NB4 (cell line): ENCODE measurements around the gene RBBP5.

ENCODE experiments used
- DNase-seq: peaks from one replicate; pipeline ENCODE4 v3.0.0; 2010; ENCODE audit warnings: low read depth
- H3K4me3 ChIP-seq: one replicate; pipeline ENCODE4 v1.5.1; 2011; ENCODE audit warnings: mild to moderate bottlenecking, low read depth, low read length, moderate library complexity
- CTCF ChIP-seq: IDR thresholded peaks from one replicate; pipeline ENCODE4 v1.5.1; 2012; ENCODE audit warnings: low read depth, low read length
- MAX ChIP-seq: IDR thresholded peaks from 2 replicates; pipeline ENCODE4 v1.6.1; 2011; ENCODE audit warnings: low read depth, low read length
- MYC ChIP-seq: IDR thresholded peaks from 2 replicates; pipeline ENCODE4 v1.6.1; 2011; ENCODE audit warnings: low read depth, low read length
- POLR2A ChIP-seq: IDR thresholded peaks from 2 replicates; pipeline ENCODE4 v1.6.1; 2011; ENCODE audit warnings: mild to moderate bottlenecking; ENCODE audit not compliant: insufficient read length; ENCODE audit errors: extremely low read depth

RBBP5 gene

GRCh38 chr1:205140113-205140512 lies 18.3 kb upstream of the RBBP5 start:
- no peak overlapping the region for H3K4me3 ChIP-seq
- TF ChIP-seq POLR2A (no peak), MAX (no peak), MYC (no peak), CTCF (no peak)
- no peak for DNase-seq

GRCh38 chr1:205137901-205138300 lies 16.1 kb upstream of the RBBP5 start:
- DNase-seq, result no peak
- H3K4me3 ChIP-seq, result no peak overlapping the region
- no peak for TF ChIP-seq MAX
- no peak for TF ChIP-seq POLR2A
- TF ChIP-seq CTCF, result no peak
- TF ChIP-seq MYC, result no peak

GRCh38 chr1:205133287-205133686 lies 11.5 kb upstream of the RBBP5 start:
- no peak overlapping the region for H3K4me3 ChIP-seq
- no peak for DNase-seq
- TF ChIP-seq POLR2A, result no peak
- no peak for TF ChIP-seq MAX
- no peak for TF ChIP-seq MYC
- TF ChIP-seq CTCF, result no peak

- no peak for TF ChIP-seq POLR2A
- TF ChIP-seq MAX, result no peak
- DNase-seq, result no peak
- no peak overlapping the region for H3K4me3 ChIP-seq
Measured at GRCh38 chr1:205129447-205130029, 7.8 kb upstream of the RBBP5 start.

- TF ChIP-seq POLR2A, result no peak
- TF ChIP-seq MAX, result no peak
- no peak for TF ChIP-seq MYC
- no peak for TF ChIP-seq CTCF
Measured at GRCh38 chr1:205128050-205128449, 6.3 kb upstream of the RBBP5 start.

GRCh38 chr1:205127646-205128045 lies 5.9 kb upstream of the RBBP5 start:
- peak; percentile 79 for DNase-seq
- no peak overlapping the region for H3K4me3 ChIP-seq
- TF ChIP-seq CTCF, result no peak
- TF ChIP-seq MYC, result no peak
- no peak for TF ChIP-seq POLR2A
- no peak for TF ChIP-seq MAX

More at GRCh38 chr1:205128050-205128449, 6.3 kb upstream of the RBBP5 start:
- DNase-seq, result no peak
- H3K4me3 ChIP-seq, result no peak overlapping the region
